Left lung (tissue), 10 donors: ENCODE data around the gene BBS4. TPM values are rescaled to one million over a fixed set of nuclear protein-coding genes. Genes with fewer than 3 reads are reported as not detected.

Experiments
- ATAC-seq: fragments of 200-7000 bp; cut with Tn5 transposase; one replicate; pipeline ENCODE4 v1.9.1; 2020; ENCODE audit warnings: moderate library complexity
- DNase-seq, 4 donors: peaks; one replicate each; pipeline ENCODE4 v3.0.0-alpha.2; 2013 to 2020
- H3K27ac ChIP-seq, 2 donors: fragments of 200-600 bp; sonication (generic) in 1 of 2; one replicate each; pipeline versions ENCODE4 v1.5.0 to v1.8.0; 2020 to 2021
- H3K27me3 ChIP-seq, 2 donors: fragments of 200-600 bp; sonication (generic) in 1 of 2; one replicate each; pipeline versions ENCODE4 v1.5.0 to v1.8.0; 2020 to 2021
- H3K36me3 ChIP-seq, 2 donors: fragments of 200-600 bp; sonication (generic) in 1 of 2; one replicate each; pipeline versions ENCODE4 v1.5.0 to v1.8.0; 2020 to 2021
- H3K4me1 ChIP-seq, 2 donors: fragments of 200-600 bp; one replicate each; pipeline ENCODE4 v1.8.0; 2021
- H3K4me3 ChIP-seq, 2 donors: fragments of 200-600 bp; sonication (generic) in 1 of 2; one replicate each; pipeline versions ENCODE4 v1.5.0 to v1.8.0; 2020 to 2021; ENCODE audit warnings: mild to moderate bottlenecking in 1 of 2
- H3K9me3 ChIP-seq, 2 donors: fragments of 200-600 bp; sonication (generic) in 1 of 2; one replicate each; pipeline versions ENCODE4 v1.5.0 to v1.8.0; 2020 to 2021
- intact Hi-C, 2 donors: fragments of 100-400 bp; cut with DNase I; formaldehyde crosslinking; loops; one replicate each; pipeline versions ENCODE4 v1.11.2 to v1.14.2; 2022
- polyA plus RNA-seq, 6 donors: library from polyadenylated mRNA; unstranded; fragments of 120-200 nt; gene quantifications; one replicate each; pipeline ENCODE4 v1.2.1, GENCODE V29; 2013; ENCODE audit not compliant: insufficient read length in 6 of 6
- total RNA-seq, 2 donors: library from RNA; stranded (reverse); fragmentation: NEBNext Ultra II Directional; extraction: Animal tissue kit (Norgen Biotek cat#: 25700); gene quantifications; one replicate each; pipeline ENCODE4 v1.2.1, GENCODE V29; 2021
- TF ChIP-seq, protein P1 (sequence below), 2 donors: fragments of 200-600 bp; sonication (generic) in 1 of 2; IDR thresholded peaks; one replicate each; pipeline versions ENCODE4 v1.5.0 to v1.8.0; 2021; ENCODE audit warnings: antibody characterized with exemption in 2 of 2
- donor health status: DM: no; HTN: yes; CAD: no.
- donor health status: DM: no; HTN: no; CAD: no.

Gene BBS4
- total and polyA plus RNA-seq, 8 donors, result 16.7 to 63.4 (median 47.4) TPM

DNA sequence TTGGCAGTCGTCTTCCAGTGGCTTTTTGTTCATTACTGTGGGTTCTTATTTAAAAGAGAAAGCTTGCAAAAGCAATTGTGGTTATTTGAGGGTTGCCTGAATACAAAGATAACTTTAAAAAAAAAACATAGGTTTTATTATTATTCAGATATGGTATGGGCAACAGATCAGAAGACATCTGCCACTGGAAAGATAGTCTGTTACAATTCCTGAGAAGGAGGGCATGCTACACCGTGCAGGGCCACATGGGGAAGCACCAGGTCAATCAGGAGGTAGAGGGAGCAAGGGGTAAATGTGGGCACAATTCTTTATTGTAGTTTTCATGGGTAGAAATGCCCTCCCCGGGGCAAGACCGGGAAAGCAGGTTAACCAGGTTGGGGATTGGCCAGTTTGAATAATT, 46.5 kb downstream of the BBS4 start:
- Histone ChIP-seq H3K4me3 (no peak overlapping the region), H3K9me3 (no peaks in the 10 kb centered on the region), H3K4me1 (no peaks in the 10 kb centered on the region), H3K27me3 (no peaks in the 10 kb centered on the region), H3K27ac (no peak overlapping the region), H3K36me3 (peaks cover 0 to 47% of the 10 kb centered on the region in 2 donors)
- DNase-seq (no peak), ATAC-seq (no peak)
- intact Hi-C loops, result no loop called here
- TF ChIP-seq, protein P1, sequence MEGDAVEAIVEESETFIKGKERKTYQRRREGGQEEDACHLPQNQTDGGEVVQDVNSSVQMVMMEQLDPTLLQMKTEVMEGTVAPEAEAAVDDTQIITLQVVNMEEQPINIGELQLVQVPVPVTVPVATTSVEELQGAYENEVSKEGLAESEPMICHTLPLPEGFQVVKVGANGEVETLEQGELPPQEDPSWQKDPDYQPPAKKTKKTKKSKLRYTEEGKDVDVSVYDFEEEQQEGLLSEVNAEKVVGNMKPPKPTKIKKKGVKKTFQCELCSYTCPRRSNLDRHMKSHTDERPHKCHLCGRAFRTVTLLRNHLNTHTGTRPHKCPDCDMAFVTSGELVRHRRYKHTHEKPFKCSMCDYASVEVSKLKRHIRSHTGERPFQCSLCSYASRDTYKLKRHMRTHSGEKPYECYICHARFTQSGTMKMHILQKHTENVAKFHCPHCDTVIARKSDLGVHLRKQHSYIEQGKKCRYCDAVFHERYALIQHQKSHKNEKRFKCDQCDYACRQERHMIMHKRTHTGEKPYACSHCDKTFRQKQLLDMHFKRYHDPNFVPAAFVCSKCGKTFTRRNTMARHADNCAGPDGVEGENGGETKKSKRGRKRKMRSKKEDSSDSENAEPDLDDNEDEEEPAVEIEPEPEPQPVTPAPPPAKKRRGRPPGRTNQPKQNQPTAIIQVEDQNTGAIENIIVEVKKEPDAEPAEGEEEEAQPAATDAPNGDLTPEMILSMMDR (IDR thresholded peaks at IDR 0.05), result no peak

DNA sequence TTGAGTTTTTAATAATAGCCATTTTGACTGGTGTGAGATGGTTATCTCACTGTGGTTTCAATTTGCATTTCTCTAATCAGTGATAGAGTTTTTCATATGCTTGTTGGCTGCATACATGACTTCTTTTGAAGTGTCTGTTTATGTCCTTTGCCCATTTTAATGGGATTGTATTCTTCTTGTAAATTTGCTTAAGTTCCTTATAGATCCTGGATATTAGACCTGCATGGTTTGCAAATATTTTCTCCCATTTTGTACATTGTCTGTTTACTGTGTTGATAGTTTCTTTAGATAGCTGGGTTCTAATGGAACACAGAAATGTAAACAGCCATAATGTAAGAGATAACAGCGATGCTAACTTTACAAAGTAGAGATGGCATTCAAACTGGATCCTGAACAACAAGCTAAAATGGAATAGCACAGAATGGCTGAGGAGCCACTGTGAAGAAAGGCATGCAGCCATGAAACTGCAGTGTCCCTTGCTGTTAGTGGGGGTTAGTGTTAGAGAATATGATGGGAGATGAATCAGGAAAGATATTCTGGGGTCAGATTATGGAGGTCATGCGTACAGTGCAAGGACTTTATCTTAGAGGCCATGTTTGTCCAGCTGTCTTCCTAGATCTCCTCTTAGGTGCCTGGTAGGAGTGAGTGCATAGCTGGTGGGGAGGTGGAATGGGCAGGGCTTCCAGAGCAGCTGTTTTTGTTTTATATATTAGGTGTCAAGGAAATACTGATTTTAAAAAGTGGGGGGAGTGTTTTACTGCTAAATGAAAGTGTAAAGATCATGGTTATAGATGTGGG, 48.1 kb downstream of the BBS4 start:
- Histone ChIP-seq H3K4me1 (no peaks in the 10 kb centered on the region), H3K27me3 (no peaks in the 10 kb centered on the region), H3K4me3 (no peak overlapping the region), H3K36me3 (peaks cover 0 to 62% of the 10 kb centered on the region in 2 donors), H3K27ac (no peak overlapping the region), H3K9me3 (no peaks in the 10 kb centered on the region)
- ATAC-seq (no peak), DNase-seq (no peak)
- intact Hi-C loops, result no loop called here
- TF ChIP-seq, protein P1 (IDR thresholded peaks at IDR 0.05), result no peak

DNA sequence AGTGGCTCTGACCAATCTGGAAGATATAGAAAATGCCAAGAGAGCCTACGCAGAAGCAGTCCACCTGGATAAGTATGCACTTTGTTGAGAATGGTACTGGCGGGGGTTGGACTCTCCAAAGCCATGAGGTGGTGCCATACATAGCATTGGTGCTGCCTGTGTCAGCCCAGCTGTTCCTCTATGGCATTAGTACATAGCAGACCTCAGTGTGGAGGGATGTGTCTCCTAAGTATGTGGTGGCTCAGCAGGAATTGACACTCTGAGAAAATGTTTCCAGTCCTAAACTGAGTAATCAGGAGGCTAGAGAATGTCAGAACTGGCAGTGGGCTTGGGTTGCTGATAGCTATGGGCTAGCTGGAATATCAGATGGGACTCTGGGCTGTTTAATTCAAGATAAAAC, 49.1 kb downstream of the BBS4 start:
- Histone ChIP-seq H3K9me3 (no peaks in the 10 kb centered on the region), H3K27me3 (no peaks in the 10 kb centered on the region), H3K4me3 (no peak overlapping the region), H3K27ac (no peak overlapping the region), H3K36me3 (peaks cover 0 to 71% of the 10 kb centered on the region in 2 donors), H3K4me1 (no peaks in the 10 kb centered on the region)
- intact Hi-C loops, result no loop called here
- TF ChIP-seq, protein P1 (IDR thresholded peaks at IDR 0.05), result no peak
- DNase-seq (no peak), ATAC-seq (no peak)

DNA sequence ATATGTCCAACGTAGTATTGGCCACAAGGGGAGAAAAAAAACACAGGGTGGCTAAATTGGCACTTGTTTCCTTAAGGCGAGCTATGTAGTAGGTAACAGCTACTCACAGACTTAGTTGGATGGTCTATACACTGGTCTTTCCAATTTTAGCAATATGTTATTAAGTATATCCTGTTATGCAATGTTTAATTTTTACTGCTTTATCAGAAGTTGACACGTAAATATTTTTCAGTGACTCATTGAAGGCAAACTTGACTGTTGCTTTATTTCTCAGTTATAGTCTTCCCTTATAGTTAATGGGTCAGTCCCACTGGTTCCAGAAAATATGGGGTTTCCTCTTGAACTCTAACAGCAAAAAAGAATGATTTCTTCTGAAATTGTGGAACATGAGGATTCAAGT, 51.1 kb downstream of the BBS4 start:
- intact Hi-C loops, result no loop called here
- H3K27ac ChIP-seq, result no peak overlapping the region
- no peak overlapping the region for H3K4me3 ChIP-seq
- DNase-seq (no peak), ATAC-seq (no peak)
- H3K27me3 ChIP-seq, result no peaks in the 10 kb centered on the region
- H3K9me3 ChIP-seq, result no peaks in the 10 kb centered on the region
- H3K36me3 ChIP-seq, result peaks cover 0 to 76% of the 10 kb centered on the region in 2 donors
- TF ChIP-seq, protein P1 (IDR thresholded peaks at IDR 0.05), result no peak
- no peaks in the 10 kb centered on the region for H3K4me1 ChIP-seq

DNA sequence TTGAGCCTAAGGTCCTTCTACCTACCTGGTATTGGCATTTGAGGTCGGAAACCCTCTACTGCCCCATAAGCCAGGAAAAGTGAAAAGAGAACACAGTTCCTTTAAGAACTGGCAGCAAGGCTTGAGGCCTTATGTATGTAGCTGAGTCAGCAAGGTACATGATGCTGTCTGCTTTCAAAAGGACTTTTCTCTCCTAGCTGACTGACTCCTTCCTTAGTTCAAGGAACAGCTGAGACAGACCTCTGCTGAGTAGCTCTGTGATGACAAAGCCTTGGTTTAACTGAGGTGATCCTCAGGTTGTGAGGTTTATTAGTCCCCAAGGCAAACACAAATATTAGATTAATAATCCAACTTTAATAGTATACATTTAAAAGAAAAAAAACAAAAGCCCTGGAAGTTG, 51.7 kb downstream of the BBS4 start:
- Histone ChIP-seq H3K4me3 (no peak overlapping the region), H3K27me3 (no peaks in the 10 kb centered on the region), H3K36me3 (peaks cover 0 to 71% of the 10 kb centered on the region in 2 donors), H3K4me1 (no peaks in the 10 kb centered on the region), H3K27ac (no peak overlapping the region), H3K9me3 (no peaks in the 10 kb centered on the region)
- DNase-seq (no peak), ATAC-seq (no peak)
- TF ChIP-seq, protein P1 (IDR thresholded peaks at IDR 0.05), result no peak
- intact Hi-C loops, result no loop called here
